DOHH2 (cell line): Measurements from ENCODE around the gene LRRC4C.

Experiments
- H3F3A ChIP-seq: fragments of 200-600 bp; sonication (generic), shearing (Covaris generic); 2 replicates; pipeline ENCODE4 v1.6.0; 2016; ENCODE audit warnings: antibody characterized with exemption, mild to moderate bottlenecking; ENCODE audit not compliant: control insufficient read depth, insufficient read depth
- H3K27ac ChIP-seq: fragments of 200-600 bp; sonication (generic); 2 replicates; pipeline ENCODE4 v1.5.1; 2014; ENCODE audit warnings: low read depth, mild to moderate bottlenecking, low read length, moderate library complexity
- H3K27me3 ChIP-seq: fragments of 200-600 bp; sonication (generic); 2 replicates; pipeline ENCODE4 v1.6.1; 2014; ENCODE audit warnings: mild to moderate bottlenecking, low read length, mixed read lengths; ENCODE audit not compliant: control insufficient read depth
- H3K36me3 ChIP-seq: fragments of 200-600 bp; sonication (generic); 2 replicates; pipeline ENCODE4 v1.6.1; 2014; ENCODE audit warnings: mild to moderate bottlenecking, low read length, moderate library complexity, mixed read lengths; ENCODE audit not compliant: control insufficient read depth
- H3K4me1 ChIP-seq: fragments of 200-600 bp; sonication (generic); 2 replicates; pipeline ENCODE4 v1.6.1; 2014; ENCODE audit warnings: mild to moderate bottlenecking, low read length, mixed read lengths; ENCODE audit not compliant: control insufficient read depth
- H3K4me2 ChIP-seq: fragments of 200-600 bp; sonication (generic); 2 replicates; pipeline ENCODE4 v1.6.0; 2014; ENCODE audit warnings: mild to moderate bottlenecking, low read length, moderate library complexity
- H3K4me3 ChIP-seq: fragments of 200-600 bp; sonication (generic); 2 replicates; pipeline ENCODE4 v1.5.1; 2014; ENCODE audit warnings: mild to moderate bottlenecking, low read length, mixed read lengths
- H3K79me2 ChIP-seq: fragments of 200-600 bp; sonication (generic); 2 replicates; pipeline ENCODE4 v1.6.1; 2014; ENCODE audit warnings: mild to moderate bottlenecking, low read length, mixed read lengths; ENCODE audit not compliant: control insufficient read depth
- H3K9me2 ChIP-seq: fragments of 200-600 bp; sonication (generic); replicated peaks from 2 replicates; pipeline ENCODE4 v1.6.1; 2014; ENCODE audit warnings: mild to moderate bottlenecking, low read length, mixed read lengths; ENCODE audit not compliant: control insufficient read depth
- H3K9me3 ChIP-seq: fragments of 200-600 bp; sonication (generic); 2 replicates; pipeline ENCODE4 v1.6.1; 2014; ENCODE audit warnings: antibody characterized with exemption, low read length, mixed read lengths; ENCODE audit not compliant: control insufficient read depth, insufficient read depth
- H4K20me1 ChIP-seq: fragments of 200-600 bp; sonication (generic); 2 replicates; pipeline ENCODE4 v1.6.0; 2014; ENCODE audit warnings: low read depth, mild to moderate bottlenecking, antibody characterized with exemption, low read length, moderate library complexity; ENCODE audit not compliant: control insufficient read depth, insufficient read depth
- EZH2phosphoT487 ChIP-seq: fragments of 200-600 bp; sonication (generic); IDR thresholded peaks from 2 replicates; pipeline ENCODE4 v1.6.1; 2017; ENCODE audit warnings: borderline replicate concordance, mild to moderate bottlenecking, antibody characterized with exemption, low read length, moderate library complexity, mixed read lengths
- TF ChIP-seq, protein P1 (sequence below): fragments of 200-600 bp; sonication (generic); IDR thresholded peaks from one replicate; pipeline ENCODE4 v1.5.1; 2014; ENCODE audit warnings: antibody characterized with exemption, mild to moderate bottlenecking, low read depth, low read length; ENCODE audit not compliant: poor library complexity, severe bottlenecking

LRRC4C gene

GRCh38 chr11:40139066-40139465 lies 1320.4 kb downstream of the LRRC4C start:
- TF ChIP-seq EZH2phosphoT487 = no peak
- TF ChIP-seq, protein P1, sequence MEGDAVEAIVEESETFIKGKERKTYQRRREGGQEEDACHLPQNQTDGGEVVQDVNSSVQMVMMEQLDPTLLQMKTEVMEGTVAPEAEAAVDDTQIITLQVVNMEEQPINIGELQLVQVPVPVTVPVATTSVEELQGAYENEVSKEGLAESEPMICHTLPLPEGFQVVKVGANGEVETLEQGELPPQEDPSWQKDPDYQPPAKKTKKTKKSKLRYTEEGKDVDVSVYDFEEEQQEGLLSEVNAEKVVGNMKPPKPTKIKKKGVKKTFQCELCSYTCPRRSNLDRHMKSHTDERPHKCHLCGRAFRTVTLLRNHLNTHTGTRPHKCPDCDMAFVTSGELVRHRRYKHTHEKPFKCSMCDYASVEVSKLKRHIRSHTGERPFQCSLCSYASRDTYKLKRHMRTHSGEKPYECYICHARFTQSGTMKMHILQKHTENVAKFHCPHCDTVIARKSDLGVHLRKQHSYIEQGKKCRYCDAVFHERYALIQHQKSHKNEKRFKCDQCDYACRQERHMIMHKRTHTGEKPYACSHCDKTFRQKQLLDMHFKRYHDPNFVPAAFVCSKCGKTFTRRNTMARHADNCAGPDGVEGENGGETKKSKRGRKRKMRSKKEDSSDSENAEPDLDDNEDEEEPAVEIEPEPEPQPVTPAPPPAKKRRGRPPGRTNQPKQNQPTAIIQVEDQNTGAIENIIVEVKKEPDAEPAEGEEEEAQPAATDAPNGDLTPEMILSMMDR = no peak
- Histone ChIP-seq H4K20me1 (no peaks in the 10 kb centered on the region), H3K36me3 (no peaks in the 10 kb centered on the region), H3K4me2 (no peak overlapping the region), H3K9me3 (no peaks in the 10 kb centered on the region), H3K79me2 (no peaks in the 10 kb centered on the region), H3K27me3 (no peaks in the 10 kb centered on the region), H3F3A (no peaks in the 10 kb centered on the region), H3K4me1 (no peaks in the 10 kb centered on the region), H3K4me3 (no peak overlapping the region), H3K27ac (no peak overlapping the region), H3K9me2 (no peaks in the 10 kb centered on the region)

DNA sequence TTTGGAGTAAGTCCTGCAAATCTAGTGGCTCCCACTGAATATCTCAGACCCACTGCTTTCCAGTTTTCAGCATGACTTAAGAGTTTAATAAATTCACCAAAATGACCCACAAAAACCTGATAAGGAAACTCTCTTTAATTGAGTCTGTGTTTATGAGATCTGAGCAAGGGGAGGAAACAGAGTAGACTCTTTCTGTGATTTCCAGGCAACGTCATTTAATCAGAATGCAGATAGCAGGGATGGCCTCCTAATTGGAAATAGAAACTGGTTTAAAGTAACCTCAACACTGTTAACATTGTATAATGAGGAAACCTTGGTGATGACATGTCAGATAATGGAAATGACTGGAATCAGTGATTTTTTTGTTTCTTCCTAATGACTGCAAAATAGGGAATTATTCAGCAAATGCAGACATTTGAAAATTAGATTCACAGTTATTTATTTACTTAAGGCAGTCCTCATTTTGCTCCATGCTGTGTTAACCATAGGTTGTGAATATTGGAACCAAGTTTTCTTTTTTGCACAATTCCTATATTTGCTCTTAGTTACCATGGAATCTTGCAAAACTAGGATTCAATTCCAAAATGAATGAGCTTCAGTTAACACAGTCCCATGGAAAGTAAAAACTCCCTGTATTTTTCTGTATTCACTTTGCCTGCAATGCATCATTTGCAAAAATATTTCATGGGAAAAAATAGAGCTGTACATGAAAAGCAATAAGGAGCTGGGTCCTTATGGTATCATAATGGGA lies 1324.5 kb downstream of the LRRC4C start:
- Histone ChIP-seq H3K27ac (no peak overlapping the region), H3K27me3 (no peaks in the 10 kb centered on the region), H3K9me3 (no peaks in the 10 kb centered on the region), H3K36me3 (no peaks in the 10 kb centered on the region), H3F3A (no peaks in the 10 kb centered on the region), H3K4me2 (no peak overlapping the region), H3K4me3 (no peak overlapping the region), H3K4me1 (no peaks in the 10 kb centered on the region), H4K20me1 (no peaks in the 10 kb centered on the region), H3K9me2 (no peaks in the 10 kb centered on the region), H3K79me2 (no peaks in the 10 kb centered on the region)
- TF ChIP-seq, protein P1 = no peak
- TF ChIP-seq EZH2phosphoT487 = no peak

GRCh38 chr11:40133498-40133897 lies 1326.0 kb downstream of the LRRC4C start:
- no peak for TF ChIP-seq EZH2phosphoT487
- TF ChIP-seq, protein P1 = no peak

More at GRCh38 chr11:40133498-40133897, 1326.0 kb downstream of the LRRC4C start:
- Histone ChIP-seq H3K27ac (no peak overlapping the region), H3F3A (no peaks in the 10 kb centered on the region), H3K4me3 (no peak overlapping the region), H3K9me3 (no peaks in the 10 kb centered on the region), H3K27me3 (no peaks in the 10 kb centered on the region), H4K20me1 (no peaks in the 10 kb centered on the region), H3K9me2 (no peaks in the 10 kb centered on the region), H3K79me2 (no peaks in the 10 kb centered on the region), H3K36me3 (no peaks in the 10 kb centered on the region), H3K4me2 (no peak overlapping the region), H3K4me1 (no peaks in the 10 kb centered on the region)
